ENCODE results near the gene COX18. TPM values are rescaled to one million over a fixed set of nuclear protein-coding genes. Genes with fewer than 3 reads are reported as not detected.

The COX18 gene
- total RNA-seq, 1 donor from 2014 or later = 10.2 TPM

- no peak for DNase-seq
Measured at GRCh38 chr4:73053076-73053475, 16.4 kb downstream of the COX18 start.

- DNase-seq = no peak
Measured at GRCh38 chr4:73051625-73052024, 17.9 kb downstream of the COX18 start.

- no peak for DNase-seq
Measured at GRCh38 chr4:73045879-73046278, 23.6 kb downstream of the COX18 start.

GRCh38 chr4:73037057-73037456, 32.5 kb downstream of the COX18 start:
- DNase-seq = no peak

GRCh38 chr4:73036123-73036522, 33.4 kb downstream of the COX18 start:
- no peak for DNase-seq

GRCh38 chr4:73034896-73035295, 34.6 kb downstream of the COX18 start:
- no peak for DNase-seq

GRCh38 chr4:73028621-73029020, 40.9 kb downstream of the COX18 start:
- no peak for DNase-seq

GRCh38 chr4:73021634-73022033, 47.9 kb downstream of the COX18 start:
- peak; percentile 72 for DNase-seq

- peak; percentile 71 for DNase-seq
Measured at GRCh38 chr4:73019462-73020047, 50.0 kb downstream of the COX18 start.

- DNase-seq = no peak
Measured at GRCh38 chr4:73018595-73018994, 50.9 kb downstream of the COX18 start.

GRCh38 chr4:73013310-73013709, 56.2 kb downstream of the COX18 start:
- no peak for DNase-seq

GRCh38 chr4:73012673-73013072, 56.8 kb downstream of the COX18 start:
- no peak for DNase-seq

- no peak for DNase-seq
Measured at GRCh38 chr4:73011629-73011985, 57.9 kb downstream of the COX18 start.

GRCh38 chr4:73010789-73011628, 58.5 kb downstream of the COX18 start:
- no peak for DNase-seq

- no peak for DNase-seq
Measured at GRCh38 chr4:73007526-73008100, 61.9 kb downstream of the COX18 start.

GRCh38 chr4:73006286-73006990, 63.1 kb downstream of the COX18 start:
- no peak for DNase-seq

GRCh38 chr4:73005514-73005913, 64.0 kb downstream of the COX18 start:
- DNase-seq = no peak

Other genes starting within 250 kb of the COX18 start
- 56.0 and 90.3 TPM in 2 replicates for gene ANKRD17, start 189.1 kb upstream of the COX18 start, total RNA-seq

Data from dermis blood vessel endothelial cell (primary cell).